Left ventricle myocardium superior (tissue), 1 donor: Measurements from ENCODE around the gene RNF14. TPM values are rescaled to one million over a fixed set of nuclear protein-coding genes. Genes with fewer than 3 reads are reported as not detected.

Experiments
- ATAC-seq: fragments of 200-7000 bp; cut with Tn5 transposase; one replicate; pipeline ENCODE4 v1.9.1; 2020; ENCODE audit warnings: mild to moderate bottlenecking, moderate library complexity
- DNase-seq: peaks from one replicate; pipeline ENCODE4 v3.0.0-alpha.2; 2020
- intact Hi-C: fragments of 100-400 bp; cut with micrococcal nuclease; formaldehyde crosslinking; loops from one replicate; pipeline ENCODE4 v1.11.0; 2022
- total RNA-seq: library from RNA; stranded (reverse); fragmentation: NEBNext Ultra II Directional; extraction: Animal tissue kit (Norgen Biotek cat#: 25700); gene quantifications from one replicate; pipeline ENCODE4 v1.2.1, GENCODE V29; 2021
- donor health status: DM: no; HTN: yes; CAD: no; lungs with severe emphysema.

RNF14 gene
- total RNA-seq, 1 donor from 2014 or later, result 99.8 TPM

DNA sequence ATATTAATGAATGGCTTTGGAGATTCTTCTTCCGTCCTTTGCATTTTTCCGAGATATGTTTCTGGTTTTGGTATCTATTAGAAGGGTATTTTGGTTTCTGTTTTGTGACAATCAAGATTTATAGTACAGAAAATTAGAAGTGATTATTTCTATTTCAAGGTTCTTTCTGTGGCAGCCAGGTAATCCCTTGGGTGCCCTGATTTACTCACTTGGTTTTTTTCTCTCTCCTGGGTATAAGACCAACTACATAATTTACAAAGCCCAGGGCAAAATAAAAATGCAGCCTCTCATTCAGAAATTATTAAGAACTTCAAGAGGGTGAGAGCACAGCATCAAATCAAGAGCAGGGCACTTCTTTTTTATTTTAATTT, 2.0 kb upstream of the RNF14 start:
- ATAC-seq (no peak), DNase-seq (no peak)
- intact Hi-C loops, result loop anchor here (10.0 kb wide), 1 partner anchor 82 kb away; no protein-coding TSS in a partner anchor

DNA sequence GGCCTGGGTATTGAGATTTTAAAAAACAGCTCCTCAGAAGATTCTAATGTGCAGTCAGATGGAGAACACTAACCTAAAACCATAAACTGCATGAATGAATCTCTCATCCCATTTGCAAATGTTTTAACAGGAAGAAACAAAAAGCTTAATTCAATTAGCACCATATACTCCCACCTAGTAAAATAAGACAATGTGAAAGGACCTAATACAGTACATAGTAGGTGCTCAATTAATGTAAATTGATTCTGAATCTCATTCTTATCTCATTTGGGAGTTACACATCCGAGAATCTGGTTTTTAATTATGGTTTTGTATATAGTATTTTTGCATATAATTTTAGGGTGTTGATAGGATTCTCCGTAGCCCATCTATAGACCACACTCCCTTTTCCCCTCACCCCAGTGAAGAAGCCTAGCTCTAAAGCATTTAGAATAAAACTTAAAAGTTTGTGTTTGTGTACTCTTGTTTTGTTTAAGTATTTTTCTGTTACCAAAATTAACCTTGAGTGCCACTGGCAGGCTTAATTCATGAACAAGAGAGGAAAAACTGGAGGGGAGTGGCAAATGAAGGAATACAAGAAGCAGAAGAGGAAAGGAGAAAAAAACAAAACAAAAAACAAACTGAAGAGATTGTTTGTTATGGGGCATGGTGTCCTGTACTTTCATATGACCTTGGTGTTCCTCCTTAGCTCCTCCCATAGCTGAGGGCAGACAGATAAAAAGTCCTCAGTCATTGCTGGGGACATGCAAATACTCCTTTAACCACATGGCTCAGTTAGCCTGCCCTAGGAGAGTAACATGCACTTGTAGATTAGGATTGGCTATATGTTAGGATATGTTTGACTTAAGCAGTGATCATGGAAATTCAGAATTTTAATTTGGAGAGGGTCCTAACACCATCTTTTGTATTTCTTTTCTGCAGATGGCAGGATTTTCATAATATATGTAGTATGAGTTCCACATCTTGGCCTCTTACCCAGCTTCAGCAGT, 1.2 kb downstream of the RNF14 start:
- ATAC-seq (peak; percentile 36), DNase-seq (no peak)
- intact Hi-C loops, result loop anchor here (10.0 kb wide), 1 partner anchor 85 kb away; no protein-coding TSS in a partner anchor

DNA sequence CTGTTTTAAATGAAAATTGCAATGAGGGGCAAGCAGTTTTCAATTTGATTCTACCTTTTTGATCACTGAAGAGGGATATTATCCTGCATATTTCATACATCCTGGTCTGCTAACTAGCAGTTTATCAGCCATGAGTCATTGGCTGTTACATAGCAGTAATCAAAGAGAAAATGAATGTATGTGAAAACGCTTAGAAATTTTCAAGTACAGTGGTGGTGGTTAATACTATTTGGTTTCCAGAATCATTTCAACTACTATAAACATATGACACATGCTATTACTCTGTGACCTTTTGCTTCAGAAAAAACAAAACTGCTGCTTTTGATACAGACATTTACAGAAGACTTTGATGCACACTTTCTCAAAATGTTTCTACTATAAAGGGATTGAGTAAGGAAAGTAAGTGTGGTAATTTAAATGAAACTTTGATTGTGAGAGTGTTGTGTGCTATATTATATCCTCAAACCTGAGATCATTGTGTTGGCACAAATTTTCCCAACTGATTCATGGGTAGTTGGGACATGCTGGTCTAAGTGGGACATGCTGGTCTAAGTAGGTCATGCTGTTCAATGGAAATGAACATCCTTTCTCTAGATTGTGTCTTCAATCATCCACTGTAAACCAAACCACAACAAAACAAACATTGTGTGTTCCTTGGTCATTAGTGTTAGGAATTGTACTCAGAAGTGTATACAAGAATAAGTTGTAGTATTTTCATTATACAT, 5.1 kb downstream of the RNF14 start:
- ATAC-seq (no peak), DNase-seq (no peak)
- intact Hi-C loops, result no loop called here

DNA sequence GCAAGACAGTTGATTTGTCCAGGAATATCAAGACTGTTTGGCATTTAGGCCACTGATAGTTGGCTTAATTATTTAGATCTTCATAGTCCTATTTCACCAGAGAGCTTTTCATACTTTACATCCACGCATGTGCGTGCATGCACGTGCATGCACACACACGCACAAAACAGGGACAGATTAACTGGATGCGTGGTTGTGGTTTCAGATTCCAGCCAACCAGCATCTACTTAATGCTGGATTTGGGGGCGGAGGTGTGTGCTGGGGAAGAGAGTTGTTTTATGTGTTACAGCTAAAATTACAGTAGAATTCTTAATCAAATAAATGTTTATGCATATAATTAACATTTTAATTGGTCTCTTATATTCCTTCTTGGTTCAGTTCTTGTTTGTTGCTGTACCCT, 7.3 kb downstream of the RNF14 start:
- ATAC-seq (no peak), DNase-seq (no peak)
- intact Hi-C loops, result no loop called here

DNA sequence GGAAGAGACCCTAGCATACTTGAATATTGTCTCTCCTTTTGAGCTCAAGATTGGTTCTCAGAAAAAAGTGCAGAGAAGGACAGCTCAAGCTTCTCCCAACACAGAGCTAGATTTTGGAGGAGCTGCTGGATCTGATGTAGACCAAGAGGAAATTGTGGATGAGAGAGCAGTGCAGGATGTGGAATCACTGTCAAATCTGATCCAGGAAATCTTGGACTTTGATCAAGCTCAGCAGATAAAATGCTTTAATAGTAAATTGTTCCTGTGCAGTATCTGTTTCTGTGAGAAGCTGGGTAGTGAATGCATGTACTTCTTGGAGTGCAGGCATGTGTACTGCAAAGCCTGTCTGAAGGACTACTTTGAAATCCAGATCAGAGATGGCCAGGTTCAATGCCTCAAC, 9.5 kb downstream of the RNF14 start:
- ATAC-seq, result no peak
- DNase-seq, result no peak
- intact Hi-C loops, result no loop called here

DNA sequence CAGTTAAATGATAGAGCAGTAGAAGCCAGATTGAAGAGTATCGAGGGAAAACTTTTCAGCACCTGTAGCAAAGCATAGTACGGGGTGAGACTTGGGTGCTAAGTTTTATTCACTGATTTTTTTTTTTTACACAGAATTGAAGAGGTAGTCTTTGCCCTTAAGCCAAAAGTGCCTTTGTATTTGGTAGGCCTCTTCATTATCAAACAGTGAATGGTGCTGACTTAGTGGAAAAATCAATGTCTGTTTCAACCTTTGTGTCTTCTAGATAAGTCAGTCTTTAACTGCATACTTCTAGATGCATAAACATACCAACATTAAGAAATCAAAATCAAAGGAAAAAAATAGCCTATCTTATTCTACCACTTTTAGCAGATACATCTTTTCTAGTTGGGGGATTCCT, 13.7 kb downstream of the RNF14 start:
- DNase-seq, result no peak
- ATAC-seq, result no peak
- intact Hi-C loops, result no loop called here

DNA sequence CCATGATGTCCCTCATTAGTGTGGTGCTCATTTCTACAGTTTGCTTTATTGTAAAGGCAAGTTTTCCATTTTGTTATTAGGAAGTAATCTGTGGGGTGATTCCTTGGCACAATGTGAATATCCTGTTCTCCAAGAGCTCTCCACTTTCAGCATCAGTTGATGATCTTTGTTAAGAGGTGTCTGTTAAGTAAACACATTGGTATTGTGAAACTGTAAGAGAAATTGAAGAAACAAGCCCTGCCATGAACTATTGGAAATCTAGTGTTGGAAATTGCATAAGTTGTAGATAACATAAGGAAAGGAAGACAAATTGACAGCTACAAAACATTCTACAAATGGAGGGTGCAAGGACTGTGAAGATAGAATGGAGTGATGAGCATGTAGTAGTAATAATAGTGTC, 17.2 kb downstream of the RNF14 start:
- intact Hi-C loops, result no loop called here
- DNase-seq (no peak), ATAC-seq (no peak)

DNA sequence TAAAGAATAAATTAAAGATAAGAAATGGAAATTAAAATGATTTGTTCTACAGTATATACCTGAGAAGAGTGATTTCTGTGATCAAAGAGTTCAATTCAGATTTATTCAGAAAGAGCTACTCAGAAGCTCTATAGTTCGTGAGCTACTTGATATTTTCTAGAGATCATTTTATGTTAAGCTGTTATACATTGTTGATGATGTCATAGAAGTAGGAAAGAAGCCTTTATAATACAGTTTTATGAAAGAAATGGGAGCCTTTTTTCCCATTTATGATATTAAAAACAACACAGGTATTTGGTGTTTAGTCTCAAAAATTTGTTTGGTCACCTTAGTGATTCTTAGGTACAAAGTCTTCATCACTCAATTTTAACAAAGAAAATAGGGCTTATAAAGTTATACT, 20.8 kb downstream of the RNF14 start:
- intact Hi-C loops, result no loop called here
- no peak for ATAC-seq
- DNase-seq, result no peak

DNA sequence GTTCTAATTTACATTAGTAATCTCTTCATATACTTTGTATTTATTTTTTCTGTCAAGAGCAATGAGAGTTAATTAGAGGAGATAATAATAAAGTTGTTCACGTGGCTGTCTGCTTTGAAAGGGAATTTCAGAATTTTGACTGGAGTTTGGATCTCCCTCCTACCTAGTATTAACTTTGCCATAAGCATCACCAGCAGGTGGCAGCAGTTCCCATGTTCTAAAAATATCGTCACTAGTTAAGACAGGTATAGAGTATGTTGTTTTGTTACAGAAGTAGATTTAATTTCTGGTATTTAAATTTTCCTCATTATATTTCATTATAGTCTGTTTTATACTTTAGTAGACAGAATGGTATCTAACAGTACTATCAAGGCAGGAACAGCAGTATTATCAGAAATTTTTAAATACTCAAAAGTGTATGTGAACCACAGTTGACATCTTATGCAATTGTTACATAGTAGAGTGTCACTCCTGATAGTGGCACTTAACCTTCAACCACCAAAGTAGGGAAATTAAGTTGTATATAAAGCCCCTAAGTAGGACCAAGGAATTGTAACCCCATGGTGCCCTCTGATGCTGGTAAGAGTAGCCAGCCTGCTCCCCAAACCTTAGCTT, 23.6 kb downstream of the RNF14 start:
- intact Hi-C loops, result loop anchor here (2.0 kb wide), 1 partner anchor 152 kb away; no protein-coding TSS in a partner anchor
- peak; percentile 80 for ATAC-seq

DNA sequence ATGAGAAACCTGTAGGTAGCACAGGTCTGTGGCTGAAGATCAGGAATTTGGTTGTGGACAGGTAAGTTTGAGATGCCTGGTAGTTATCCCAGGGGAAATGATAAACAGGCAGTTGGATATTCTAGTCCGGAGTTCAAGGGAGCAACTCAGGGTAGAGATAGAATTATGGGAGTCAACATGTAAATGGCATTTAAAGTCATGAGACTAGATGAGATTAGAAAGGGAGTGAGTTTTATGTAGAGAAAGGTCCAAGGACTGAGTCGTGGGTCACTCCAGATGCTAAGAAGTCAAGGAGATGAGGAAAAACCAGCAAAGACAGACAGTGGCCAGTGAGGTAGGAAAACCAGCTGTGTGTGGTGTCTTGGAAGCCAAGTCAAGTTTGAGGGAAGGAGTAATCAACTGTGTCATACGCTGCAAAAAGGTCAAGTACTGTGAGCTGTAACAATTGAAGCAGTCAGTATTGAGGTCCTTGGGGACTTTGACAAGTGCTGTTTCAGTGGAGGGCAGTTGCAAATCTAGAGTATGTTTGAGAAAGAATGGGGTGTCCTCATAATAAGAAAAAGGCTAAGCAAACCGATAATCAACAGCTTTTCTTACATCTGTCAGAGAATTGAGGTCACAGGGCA, 25.7 kb downstream of the RNF14 start:
- DNase-seq, result no peak
- intact Hi-C loops, result no loop called here
- ATAC-seq, result no peak

More for the DNA sequence above, 23.6 kb downstream of the RNF14 start:
- peak; percentile 63 for DNase-seq

DNA sequence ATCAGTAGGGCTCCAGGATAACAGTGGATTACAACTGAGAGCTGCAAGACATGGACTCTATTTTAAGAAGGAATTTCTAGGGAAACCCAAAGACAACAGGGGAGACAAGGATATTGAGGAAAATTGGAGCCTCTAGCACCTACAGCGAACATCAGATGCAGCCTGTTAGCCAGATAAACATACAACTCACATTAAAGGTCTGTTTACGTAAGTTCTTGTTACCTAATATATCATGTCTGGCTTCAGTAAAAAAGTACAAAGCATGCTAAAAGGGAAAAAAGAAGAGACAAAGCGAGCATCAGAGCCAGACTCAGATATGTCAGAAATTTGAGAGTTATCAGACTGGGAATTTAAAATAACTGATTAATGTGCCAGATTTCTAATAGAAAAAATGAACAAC, 26.8 kb downstream of the RNF14 start:
- ATAC-seq, result no peak
- intact Hi-C loops, result no loop called here
- no peak for DNase-seq

DNA sequence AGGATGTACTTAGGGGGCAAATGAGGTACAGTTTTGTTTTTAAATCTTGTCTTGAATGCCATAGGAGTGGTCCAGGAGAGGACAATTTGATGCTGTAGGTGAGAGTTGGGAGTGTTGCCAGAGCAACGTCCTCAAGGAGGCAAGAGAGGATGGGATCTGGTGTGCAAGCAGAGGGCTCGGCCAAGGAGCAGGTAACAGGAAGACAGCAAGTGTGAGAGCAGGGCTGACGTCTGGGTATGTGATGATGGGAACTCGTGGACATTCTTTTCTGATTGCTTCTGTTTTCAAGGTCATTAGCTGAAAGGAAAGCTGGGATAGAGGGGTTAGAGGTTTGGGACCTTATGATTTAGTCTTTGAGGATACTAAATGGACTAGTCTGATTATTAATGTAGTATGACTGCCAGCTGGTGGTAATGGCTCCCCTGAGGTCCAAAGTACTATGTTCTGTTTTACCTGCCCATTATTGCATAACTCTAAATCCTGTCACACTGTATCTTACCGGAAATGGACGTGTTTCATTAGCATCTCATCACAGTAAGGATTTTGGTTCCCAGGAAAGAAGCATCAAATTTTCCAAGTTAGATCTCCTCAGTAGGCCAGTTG, 28.6 kb downstream of the RNF14 start:
- intact Hi-C loops, result no loop called here
- ATAC-seq, result no peak
- no peak for DNase-seq

DNA sequence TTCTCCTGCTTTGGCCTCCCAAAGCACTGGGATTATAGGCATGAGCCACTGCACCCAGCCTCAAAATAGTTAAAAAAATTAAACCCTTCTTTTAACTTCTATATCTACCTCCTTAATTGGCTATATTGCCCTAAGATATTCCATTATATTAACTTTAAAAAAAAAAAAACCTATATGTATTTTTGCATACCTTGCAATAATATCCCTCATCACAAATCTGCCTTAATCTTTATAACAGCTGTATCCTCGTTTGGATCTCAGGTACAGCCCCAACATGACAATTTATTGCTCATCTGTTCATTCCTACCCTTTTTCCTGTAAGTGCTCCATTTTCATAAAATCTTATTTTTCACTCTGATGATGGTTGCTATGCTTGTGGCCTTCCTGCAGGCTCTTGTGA, 31.3 kb downstream of the RNF14 start:
- DNase-seq (no peak), ATAC-seq (no peak)
- intact Hi-C loops, result no loop called here

DNA sequence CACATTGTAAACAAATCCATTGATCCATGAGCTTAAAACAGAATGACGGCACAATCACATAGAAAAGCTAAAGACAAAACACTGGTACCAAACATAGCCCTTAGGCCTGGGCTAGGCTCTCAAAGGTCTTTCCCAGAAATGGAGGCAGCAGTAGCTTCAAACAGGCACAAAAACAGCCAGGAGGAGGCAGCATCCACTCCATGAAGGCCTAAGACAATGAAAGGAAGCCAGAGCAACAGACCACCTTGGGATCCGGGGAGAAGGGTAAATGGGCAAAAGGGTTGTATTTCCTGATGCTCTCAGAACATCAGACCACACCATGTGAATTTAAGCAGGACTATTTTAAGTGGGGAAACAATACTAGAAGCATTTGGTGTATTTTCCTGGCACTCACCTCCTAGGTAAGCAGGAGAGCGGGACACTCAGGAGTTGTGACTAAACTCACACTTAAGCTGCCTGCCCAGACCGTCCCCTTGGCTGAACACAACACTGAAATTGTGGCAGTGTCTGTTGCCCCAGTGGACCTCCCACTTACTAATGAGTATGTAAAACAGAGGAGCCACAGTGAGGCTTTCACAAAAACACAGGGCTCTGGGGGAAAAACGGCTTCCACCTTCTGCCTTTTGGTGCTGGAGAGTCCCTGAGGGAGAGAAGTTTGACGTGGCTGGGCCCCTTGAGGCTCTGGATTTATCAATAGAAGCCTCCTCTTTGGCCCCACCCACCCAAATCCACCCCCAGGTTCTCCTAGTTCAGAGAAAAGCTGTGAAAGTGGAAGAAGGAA, 32.0 kb downstream of the RNF14 start:
- DNase-seq, result no peak
- no peak for ATAC-seq
- intact Hi-C loops, result no loop called here

DNA sequence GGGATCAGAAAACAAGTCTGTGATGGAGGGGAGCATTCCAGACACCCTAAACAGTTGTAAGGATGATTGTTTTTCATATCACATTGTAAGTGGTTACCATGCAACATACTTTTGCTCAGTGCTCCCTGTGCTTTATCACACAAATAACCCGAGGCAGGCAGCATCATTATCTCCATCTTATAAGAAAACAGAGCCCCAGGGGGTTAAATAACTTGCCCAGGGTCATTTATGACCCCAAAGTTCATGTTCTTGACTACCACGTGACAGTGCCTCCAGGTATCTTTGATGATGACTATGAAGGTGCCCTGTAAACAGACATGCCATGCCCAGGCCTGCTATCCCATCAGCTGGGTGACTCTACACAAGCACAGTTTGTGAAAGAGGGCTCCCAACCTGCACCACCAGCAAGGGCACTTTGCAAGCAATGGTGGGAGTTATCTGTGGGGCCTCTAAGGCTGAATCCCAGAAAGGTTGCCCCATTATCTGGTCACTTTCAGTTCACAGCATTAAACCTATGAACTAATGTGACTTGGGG, 34.4 kb downstream of the RNF14 start:
- DNase-seq, result no peak
- ATAC-seq, result no peak
- intact Hi-C loops, result no loop called here

DNA sequence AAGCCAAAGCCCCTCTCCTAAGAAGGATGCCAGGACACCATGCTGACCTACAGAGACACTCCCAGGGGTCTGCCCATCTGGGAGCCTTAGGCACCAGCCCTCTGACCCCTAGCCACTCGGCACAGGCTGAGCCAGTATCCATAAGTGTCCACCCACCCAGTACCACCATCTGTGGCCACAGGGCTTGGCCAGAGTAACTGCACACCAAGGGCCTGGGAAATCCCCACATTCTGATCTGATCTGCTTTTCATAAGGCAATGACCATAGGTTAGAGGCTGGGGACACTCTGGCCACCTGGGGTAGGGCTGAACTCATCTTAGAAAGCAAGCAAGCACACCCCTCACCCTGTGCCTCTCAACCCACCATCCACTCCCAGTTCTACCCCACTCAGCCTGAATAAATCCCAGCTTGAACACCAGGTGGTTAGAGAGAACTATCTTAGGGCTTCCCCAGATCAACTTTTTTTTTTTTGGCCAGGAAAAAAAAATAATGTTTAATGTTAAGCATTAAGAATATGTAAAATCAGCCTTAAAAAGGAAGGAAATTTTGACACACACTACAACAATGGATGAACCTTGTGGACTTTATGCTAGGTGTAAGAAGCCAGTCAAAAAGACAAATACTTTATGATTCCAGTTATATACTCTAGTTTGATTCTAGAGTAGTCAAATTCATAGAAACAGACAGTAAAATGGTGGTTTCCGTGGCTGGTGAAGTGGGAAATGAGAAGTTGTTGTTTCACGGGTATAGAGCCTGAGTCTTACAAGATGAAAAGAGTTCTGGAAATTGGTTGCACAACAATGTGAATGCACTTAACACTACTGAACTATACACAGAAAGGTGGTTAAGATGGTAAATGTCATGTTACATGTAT, 37.7 kb downstream of the RNF14 start:
- ATAC-seq (no peak), DNase-seq (no peak)
- intact Hi-C loops, result no loop called here

DNA sequence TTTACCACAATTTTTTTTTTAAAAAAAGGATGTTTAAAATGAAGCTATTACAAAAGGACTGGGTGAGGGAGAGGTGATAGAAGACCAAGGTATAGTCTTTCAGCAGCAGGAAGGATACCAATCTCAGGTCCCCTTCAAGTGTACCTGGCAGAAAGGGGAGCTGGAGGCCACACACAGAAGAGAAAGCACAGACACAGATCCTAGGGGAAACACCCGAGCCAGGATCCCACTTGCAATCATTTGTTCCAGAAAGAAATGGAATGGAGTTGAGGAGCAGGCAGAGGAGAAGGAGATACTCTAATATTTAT, 38.3 kb downstream of the RNF14 start:
- DNase-seq (no peak), ATAC-seq (no peak)
- intact Hi-C loops, result no loop called here
